ENCODE results near the gene KRT80. TPM values are rescaled to one million over a fixed set of nuclear protein-coding genes. Genes with fewer than 3 reads are reported as not detected.

Gene KRT80
- total RNA-seq, 1 donor from 2014 or later: 39.5 TPM

DNA sequence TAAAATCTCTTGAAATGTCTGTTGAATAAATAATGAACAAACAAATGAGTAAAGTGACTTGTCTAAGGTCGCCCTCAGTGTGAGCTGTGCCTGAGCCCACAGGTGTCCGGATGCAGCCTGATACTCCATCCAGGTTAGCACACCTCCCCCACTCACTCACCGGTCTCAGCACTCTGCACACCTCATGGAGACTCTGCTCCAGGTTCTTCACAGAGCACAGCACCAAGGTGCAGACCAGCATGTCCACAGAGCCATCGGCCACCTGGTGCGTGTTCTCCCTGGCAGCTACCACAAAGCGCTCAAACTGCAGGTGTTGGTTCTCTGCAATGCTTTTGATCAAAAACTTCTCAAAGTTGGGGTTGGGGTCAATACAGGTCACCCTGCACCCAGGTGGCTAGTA lies 37.1 kb upstream of the KRT80 start:
- DNase-seq: no peak

DNA sequence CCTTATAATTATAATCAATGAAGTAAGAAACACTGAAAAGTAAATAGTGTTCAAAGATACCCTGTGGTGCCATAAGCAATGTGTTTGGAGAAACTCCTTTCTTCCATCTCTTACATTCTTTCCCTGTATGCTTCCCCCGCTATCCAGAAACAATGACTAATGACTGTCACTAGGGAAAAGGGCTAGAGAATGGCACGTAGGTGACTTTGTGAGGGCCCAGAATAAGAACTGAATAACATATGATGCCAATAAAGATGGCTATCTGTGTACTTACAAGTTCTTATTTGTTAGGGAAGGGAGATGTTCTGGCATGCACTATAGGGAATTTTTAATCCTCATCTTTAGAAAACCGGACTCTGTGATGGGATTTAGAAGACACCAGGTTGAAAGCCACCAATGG lies 36.6 kb upstream of the KRT80 start:
- no peak for DNase-seq

GRCh38 chr12:52227606-52228166 lies 35.9 kb upstream of the KRT80 start:
- no peak for DNase-seq

- no peak for DNase-seq
These were observed 34.6 kb upstream of the KRT80 start for GRCh38 chr12:52226446-52226845.

DNA sequence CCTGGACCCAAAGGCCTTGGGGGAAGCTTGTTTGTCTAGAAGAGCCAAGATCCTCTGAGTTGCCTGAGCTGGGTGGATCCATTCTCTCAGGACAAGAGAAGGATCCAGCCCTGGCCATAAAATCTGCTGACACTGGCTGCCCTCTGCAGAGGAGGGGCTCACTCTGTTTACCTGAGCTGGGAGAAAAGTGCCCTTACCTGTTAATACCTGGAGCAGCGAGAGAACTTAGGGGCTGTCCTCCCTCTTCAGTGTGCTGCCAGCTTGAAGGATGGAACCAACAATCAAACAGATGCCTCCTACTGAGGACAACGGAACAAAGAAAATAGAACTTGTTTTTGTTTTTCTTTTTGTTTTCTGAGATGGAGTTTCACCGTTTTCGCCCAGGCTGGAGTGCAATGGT lies 33.9 kb upstream of the KRT80 start:
- no peak for DNase-seq

DNA sequence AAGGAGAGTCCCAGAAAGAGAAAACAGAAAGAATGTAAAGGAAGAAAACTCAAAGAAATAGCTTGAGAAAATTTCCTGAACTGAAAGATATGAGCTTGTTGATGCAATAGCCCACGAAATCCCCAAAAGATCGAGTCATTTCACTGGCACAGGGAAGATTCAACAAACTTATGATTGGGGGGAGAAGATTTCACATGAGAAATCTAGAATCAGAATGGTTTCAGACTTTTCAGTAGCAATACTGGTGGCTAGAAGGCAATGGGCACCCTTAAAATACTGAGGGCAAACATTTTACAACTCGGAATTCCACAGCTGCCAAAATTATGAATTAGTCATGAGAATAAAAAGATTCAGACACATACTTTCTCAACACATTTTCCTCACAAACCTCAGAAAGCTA lies 32.3 kb upstream of the KRT80 start:
- DNase-seq: no peak

DNA sequence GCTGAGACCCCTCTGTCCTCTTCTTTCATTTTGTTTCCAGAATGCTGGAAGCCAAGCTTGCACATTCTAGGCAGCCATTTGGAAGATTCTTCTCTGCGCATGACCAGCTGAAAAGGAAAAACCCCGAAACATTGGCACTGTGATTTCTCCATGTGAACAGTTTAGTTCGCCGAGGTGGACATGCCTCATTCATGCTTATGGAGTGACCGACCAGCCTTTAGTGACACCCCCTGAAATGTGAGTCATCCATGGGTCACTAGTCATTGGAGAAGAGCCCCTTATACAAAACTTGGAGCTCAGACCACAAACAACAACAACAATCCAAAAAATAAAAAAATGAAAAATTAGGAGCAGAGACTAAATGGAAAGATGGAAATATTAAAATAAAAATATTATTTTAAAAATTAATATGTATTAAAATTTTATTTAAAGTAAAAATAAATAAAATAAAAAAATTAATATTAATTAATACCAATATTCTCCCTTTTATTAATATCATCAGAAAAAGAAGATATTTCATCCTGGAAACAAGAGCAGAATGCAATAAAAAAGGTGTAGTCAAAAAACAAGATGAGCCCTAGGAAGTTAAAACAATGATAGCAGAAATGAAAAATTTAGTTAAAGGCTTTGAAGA lies 31.7 kb upstream of the KRT80 start:
- no peak for DNase-seq

- DNase-seq: no peak
These were observed 30.9 kb upstream of the KRT80 start for GRCh38 chr12:52222692-52223091.

- no peak for DNase-seq
These were observed 30.2 kb upstream of the KRT80 start for GRCh38 chr12:52221912-52222457.

GRCh38 chr12:52221070-52221781 lies 29.4 kb upstream of the KRT80 start:
- no peak for DNase-seq

DNA sequence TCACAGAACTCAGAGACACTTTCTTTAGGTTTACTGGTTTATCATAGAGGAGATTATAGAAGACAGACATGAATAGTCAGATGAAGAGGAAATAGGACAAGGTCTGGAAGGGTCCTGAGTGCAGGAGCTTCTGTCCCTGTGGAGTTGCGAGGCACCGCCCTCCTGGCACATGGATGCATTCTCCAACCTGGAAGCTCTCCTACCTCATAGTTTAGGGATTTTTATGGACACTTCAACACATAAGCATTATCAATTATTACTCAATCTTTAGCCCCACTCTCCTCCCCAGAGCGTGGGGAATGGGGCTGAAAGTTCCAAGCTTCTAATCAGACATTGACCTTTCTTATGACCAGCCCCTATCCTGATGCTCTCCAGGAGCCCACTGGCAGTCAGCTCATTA lies 28.7 kb upstream of the KRT80 start:
- DNase-seq: no peak

- DNase-seq: no peak
These were observed 26.2 kb upstream of the KRT80 start for GRCh38 chr12:52218001-52218400.

- DNase-seq: no peak
These were observed 25.4 kb upstream of the KRT80 start for GRCh38 chr12:52217223-52217622.

- DNase-seq: no peak
These were observed 25.0 kb upstream of the KRT80 start for GRCh38 chr12:52216807-52217206.

DNA sequence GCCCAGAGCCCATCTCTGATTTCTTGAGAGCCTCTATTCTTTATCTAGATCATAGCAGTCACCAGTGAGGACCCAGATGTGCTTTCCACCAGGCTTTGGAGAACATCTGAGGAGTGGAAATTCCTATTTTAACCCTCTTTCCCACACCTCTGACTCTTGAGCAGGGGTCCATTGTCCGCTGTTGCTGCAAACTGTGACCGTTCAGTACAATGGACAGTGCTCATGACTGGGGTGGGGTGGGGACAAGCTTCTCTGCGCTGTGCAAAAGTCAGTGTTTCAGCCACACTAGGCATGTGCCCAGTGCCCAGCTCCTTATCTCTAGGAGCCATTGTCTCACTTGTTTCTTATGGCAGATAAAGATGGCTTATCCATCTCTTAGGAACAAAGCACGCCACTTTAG lies 24.3 kb upstream of the KRT80 start:
- no peak for DNase-seq

DNA sequence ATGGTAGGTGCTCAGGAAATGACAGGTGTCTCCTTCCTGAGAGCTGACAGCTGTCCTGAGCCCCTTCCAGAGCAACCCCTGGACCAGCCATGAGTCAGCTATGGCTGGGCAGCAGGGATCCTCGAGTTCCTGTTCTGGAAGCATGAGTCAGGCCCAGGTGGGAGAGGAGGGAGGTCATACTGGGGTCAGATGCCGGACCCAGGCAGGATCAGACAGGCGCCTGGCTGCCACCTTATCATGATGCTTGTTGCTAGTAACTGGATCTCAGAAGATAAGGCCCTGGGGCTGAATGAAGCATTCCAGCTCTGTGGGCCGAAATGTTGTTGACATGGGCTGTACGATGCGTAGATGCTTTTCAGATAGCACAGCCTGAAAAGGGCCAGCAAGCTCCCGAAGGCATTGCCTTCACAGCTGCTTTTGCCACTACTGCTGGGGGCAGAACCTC lies 23.8 kb upstream of the KRT80 start:
- no peak for DNase-seq

GRCh38 chr12:52214421-52214802 lies 22.6 kb upstream of the KRT80 start:
- no peak for DNase-seq

DNA sequence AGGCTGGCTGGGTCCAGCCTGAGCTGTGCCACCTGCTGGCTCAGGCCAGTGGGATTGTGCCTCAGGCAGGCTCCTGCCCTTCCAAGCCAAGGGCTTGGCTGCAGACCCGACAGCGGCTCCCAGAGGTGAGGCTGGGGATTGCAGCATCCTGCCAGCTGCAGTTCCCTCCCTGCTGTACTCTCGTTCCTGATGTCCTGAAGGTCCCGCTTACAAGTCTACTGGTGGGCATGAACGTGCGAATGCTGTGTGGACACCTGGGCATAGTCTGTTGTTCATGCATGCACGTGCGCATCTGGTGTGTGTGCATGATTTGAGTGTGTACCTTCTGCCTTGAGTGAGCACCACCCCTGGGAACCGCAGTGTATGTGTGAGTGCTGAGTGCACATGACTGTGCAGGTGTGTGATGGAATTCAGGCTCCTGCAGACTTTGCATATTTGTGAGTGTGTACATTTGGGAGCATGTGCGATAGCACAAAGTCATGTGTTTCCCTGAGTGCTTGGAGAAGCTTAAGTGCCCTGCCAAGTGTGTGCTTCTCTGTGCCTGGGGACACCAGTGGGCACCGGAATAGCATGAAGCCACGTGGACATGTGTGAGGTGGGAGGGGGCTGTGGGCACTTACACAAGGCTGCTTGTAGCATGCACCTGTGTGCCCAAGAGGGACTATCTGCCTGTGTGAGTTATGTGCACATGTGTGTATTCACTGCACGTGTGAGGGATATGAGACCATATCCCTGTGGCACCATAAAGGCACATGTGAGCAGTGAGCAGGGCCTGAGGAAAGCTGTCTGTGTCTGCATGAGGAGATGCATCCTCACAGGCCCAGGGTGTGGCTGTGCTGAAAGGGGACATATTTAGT lies 22.0 kb upstream of the KRT80 start:
- no peak for DNase-seq

DNA sequence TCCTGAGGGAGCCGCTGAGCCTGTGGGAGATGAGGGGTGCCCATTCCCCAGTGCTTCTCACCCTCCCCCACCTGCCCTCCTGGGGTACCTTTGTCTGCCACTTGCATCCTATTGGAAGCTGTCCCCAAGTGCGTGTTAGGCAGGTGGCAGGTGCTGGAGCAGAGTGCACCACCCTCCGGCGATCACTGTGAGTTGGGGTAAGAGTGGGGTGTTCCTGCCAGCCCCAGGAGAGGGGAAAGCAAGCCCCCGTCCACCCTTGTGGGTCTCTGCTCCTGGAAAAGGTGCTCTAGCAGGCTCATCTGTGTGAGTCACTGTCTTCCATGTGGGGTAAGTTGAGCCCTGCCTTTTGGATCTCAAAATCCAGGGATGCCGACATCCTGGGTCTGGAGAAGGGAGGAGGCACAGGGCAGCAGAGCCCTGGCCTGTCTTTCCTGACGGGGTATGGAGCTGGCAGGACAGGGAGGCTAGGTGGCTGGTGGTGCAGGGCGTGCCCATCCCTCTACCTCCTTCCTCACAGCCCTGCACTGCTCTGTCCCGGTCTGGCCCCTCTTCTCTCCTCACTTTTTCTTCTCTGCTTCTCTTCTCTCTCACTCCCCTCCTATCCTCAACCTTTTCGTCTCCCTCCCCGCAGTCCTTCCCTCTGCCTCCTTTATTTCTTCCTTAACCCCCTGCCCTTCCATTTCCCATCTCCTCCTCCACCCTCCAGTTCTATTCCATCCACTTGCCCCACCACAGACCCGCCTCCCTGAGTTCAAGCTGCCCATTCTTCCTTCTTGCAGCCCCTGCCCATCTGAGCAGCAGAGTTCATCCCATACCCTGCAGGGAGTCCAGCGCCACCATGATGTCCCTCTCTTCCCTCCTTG lies 21.1 kb upstream of the KRT80 start:
- DNase-seq: no peak

DNA sequence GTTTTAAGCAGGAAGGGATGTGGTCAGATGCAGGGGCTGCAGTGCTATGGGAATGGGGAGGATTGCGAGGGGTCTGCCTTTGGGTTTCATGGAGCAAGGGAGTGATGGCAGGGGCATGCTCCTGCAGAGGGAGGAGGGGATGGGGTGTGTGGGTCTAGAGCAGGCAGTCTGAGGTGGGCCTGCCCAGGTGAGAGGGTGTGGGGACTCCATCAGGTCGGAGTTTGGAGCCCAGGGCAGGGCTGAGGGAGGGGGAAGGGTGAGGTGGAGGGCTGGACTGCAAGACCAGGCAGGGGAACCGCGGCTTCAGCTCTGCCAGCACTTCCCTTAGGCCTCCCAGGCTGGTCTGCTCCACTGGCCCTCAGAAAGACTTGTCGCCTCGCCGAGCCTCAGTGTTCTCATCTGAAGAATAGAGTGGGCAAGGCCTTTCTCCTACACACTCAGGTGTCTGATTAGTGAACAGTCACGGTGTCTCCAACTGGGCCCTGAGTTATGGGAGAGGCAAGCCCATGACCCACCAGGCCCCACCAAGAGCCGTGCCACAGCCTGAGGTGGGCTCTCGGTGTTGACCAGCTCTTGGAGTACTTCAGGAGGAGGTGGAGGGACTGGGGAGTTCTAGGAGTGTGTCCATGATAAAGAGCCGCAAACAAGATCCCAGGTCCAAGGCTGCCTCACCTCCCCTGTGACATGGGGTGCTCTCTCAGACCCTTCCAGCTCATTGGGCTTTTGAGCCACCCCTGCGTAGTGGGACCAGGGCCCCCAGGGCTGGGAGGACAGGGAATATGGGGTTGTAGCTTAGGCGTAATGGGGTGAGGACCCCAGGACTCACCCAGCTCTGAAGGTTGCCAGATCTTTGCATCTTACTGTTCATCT lies 20.1 kb upstream of the KRT80 start:
- DNase-seq: no peak

All from skin of body (tissue), 2 donors.